Measurements from ENCODE around the gene EDAR.

Gene EDAR

GRCh38 chr2:108938077-108938710, 50.8 kb downstream of the EDAR start:
- no peak for DNase-seq

- no peak for DNase-seq
Observed at GRCh38 chr2:108937367-108938017, 51.5 kb downstream of the EDAR start.

GRCh38 chr2:108936866-108937265, 52.2 kb downstream of the EDAR start:
- DNase-seq: no peak

- DNase-seq: no peak
Observed at GRCh38 chr2:108936076-108936864, 52.8 kb downstream of the EDAR start.

DNA sequence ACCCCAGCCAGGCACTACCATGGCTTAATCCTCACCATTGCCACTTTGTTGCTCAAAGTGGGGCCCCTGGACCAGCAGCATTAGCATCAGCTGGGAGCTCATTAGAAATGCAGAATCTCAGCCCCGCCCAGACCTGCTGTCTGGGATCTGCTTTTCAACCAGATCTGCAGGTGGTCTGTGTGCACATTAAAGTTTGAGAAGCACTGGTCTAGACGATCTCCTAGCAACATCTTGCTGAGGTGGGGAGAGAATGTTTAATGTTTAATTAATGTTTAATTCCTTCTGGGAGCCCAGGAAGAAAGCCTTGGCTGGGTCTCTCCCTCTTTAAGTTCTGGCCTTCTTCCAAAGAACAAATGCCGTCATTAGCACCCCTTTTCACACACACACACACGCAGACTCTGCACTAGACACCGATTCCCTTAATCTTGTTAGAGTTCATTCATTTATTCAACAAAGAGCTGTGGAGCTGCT, 53.7 kb downstream of the EDAR start:
- DNase-seq: no peak

DNA sequence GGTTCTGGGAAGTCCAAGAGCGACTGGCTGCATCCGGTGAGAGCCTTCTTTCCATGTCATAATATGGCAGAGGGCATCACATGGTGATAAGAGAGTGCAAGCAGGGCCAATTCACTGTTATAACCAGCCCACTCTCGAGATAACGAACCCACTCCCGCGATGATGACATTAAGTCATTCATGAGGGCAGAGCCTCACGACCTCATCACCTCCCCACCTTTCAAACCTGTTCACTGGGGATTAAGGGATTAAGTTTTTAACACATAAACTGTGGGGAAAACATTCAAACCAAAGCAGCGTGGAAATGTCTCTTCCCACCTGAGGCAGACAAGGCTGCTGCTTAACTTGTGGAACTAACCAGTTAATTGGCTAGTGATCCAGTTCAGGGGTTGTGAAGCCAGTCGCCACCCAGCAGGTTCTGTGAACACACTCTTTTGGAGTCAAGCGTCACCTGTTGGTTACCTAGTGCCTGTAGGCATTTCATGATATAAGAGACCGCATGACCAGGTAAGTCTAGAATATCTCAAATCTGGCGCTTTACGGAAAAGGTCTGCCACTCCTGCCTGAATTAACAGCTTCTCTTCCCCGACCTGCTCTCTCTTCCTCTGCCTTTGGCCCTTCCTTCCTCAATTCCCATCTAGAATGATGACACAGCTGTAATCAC, 54.3 kb downstream of the EDAR start:
- DNase-seq: no peak

DNA sequence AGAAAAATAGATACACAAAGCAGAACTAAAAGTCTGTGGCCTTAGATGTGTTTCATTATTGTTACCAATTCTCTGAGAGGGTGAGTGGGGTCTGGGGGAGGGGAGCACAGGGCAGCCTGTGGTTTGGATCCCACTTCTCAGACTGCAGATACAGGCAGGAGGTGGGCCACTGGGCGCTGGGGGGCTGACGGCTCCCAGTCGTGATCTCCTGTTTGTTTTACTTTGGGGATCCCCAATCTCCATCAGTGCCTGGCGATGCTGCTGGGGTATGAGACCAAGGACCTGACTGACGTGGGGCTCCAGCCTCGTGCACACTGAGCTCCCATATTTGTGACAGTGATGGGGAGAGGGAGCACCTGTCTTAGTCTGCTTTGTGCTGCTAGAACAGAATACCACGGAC, 54.9 kb downstream of the EDAR start:
- no peak for DNase-seq

DNA sequence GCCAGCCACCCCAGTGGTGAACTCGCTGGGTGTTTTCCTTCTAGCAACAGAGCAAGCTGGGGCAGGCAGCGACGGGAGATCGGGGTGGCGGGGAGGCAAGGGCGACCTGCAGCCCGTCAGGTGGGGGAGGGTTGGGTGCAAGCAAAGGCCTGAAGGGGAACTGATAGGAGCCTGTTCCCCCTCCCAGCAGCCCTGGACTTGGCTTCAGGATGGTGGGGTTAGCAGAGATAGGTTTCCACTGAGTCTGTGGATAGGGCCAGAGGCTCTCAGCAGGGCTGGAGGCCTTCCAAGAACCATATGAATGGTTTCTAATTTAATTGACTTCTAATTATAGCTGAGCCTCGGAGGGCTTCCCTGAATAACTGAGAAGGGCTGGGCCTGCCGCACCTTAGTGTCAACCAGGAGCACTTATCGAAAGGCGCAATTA, 55.3 kb downstream of the EDAR start:
- DNase-seq: no peak

DNA sequence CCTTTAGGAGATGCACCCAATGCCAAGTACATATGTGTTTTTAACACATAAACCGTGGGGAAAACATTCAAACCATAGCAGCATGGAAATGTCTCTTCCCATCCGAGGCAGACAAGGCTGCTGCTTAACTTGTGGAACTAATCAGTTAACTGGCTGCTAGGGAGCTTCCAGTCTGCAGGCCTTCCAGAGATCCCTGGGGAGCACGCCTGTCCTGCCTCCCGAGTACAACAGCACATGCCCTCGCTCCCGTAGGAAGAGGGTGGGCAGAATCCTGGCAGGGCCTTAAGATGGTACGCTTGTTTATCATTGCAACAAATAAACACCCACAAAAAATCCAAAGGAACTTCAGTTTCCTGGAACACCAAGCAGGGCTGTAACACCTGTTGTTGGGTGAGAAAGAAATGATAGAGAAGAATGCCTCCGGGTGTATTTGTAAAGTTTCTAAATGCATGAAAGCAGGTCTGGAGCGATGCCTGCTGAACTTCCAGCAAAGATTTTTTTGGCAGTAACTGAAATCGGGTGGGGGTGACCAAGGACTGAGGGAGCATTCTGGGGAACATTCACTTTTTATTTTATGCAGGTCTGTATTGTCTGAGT, 56.2 kb downstream of the EDAR start:
- DNase-seq: no peak

- no peak for DNase-seq
Observed at GRCh38 chr2:108931372-108931771, 57.6 kb downstream of the EDAR start.

- DNase-seq: no peak
Observed at GRCh38 chr2:108929807-108930425, 59.1 kb downstream of the EDAR start.

- DNase-seq: no peak
Observed at GRCh38 chr2:108928660-108929377, 60.2 kb downstream of the EDAR start.

- no peak for DNase-seq
Observed at GRCh38 chr2:108927936-108928659, 60.9 kb downstream of the EDAR start.

- no peak for DNase-seq
Observed at GRCh38 chr2:108927405-108927804, 61.6 kb downstream of the EDAR start.

DNA sequence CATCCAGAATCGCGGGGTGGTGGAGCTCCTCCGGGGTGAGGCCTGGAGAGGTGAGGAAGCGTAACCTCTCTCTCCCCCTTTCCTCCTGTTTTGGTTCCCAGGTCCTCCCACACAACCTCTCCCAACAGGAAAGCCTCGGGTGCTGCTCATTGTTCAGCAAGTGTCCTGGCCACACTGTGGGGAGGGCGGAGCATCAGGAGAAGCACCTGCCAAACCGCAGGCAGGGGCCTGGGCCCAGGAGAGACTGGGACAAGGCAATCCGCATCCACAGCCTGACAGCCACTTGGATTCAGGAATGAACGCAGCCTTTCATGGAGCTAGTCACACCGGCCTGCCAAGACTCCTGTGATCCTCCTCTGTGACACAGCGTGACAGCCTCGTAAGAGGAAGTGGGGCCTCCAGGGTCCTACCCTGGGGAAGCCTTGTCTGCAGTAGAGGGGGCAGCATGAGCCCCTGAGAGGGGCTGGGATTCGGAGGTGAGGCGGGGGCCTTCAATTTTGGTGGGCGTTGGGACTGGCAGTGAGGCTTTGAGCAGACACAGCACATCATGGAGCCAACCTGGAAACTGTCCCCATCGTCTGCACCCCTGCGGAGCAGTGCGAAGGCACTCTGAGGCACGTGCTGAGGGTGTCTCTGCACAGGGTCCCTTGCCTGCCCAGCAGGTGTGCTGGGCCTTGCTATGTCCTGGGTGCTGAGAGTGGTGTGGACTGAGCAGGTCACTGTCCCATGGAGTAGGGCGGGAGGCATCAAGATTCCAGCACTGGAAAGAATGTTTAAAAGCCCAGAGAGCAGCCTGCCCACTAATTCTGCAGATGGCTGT, 62.2 kb downstream of the EDAR start:
- peak; percentile 32 for DNase-seq

- no peak for DNase-seq
Observed at GRCh38 chr2:108925735-108926134, 63.3 kb downstream of the EDAR start.

DNA sequence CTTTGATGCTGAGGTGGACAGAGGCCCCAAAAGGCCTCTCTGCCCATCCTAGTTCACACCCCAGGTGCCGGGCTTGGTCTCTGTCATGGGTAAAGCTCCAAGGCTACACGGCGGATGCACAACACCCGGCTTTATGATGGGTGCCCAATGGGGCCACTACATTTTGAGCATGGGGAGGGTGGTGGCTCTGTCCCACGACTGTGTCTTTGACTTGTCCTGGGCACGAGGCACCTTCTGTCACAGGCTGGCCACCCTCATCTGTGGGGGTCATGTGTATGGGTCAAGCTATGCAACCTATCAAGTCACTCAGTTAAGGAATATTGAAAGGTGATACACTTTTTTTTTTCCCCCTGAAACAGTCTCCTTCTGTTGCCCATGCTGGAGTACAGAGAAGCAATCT, 63.7 kb downstream of the EDAR start:
- no peak for DNase-seq

- no peak for DNase-seq
Observed at GRCh38 chr2:108924580-108925251, 64.3 kb downstream of the EDAR start.

DNA sequence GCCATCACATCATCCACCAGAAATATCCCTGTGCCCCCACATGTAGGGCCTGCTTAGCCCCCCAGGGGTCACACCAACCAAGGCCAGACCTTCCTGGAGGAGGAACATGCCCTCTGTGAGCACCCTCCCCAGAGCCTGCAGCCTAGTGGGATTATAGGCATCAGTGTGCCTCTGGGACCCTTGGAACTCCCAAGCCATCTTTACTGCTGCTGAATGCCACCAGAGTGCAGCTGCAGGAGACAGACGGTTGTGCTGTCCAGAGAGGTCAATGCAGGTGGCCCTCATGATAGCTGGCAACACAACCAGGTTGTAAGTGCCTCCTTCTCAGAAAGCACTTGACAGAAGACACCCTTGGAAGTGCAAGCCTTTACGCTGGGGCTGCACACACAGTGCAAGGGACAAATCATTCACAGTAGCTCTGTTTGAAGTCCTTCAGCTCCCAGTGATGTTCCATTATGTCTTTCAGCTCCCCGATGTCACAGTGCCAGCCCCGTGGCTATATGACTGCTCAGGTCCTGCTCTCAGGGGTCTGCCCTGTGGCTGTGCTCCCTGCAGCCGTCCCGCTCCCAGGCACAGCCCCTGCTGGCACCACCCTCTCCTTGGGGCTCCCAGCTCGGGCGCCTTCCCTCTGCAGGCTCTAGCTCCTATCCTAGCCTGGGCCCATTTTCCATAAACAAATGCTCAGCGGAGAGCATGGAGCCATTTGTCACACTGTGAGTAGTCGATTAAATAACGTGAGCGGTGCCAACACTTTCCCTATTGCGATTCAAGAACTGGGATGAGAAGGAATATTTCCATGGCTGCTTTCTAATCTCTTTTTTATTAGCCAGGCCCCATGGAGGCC, 65.1 kb downstream of the EDAR start:
- DNase-seq: no peak

Data from NCI-H2107 (cell line).